Psoas muscle (tissue), 8 donors: ENCODE data around the gene SMTNL1. TPM values are rescaled to one million over a fixed set of nuclear protein-coding genes. Genes with fewer than 3 reads are reported as not detected.

Experiments used
- ATAC-seq, 4 donors: fragments of 200-7000 bp; cut with Tn5 transposase; one replicate each; pipeline ENCODE4 v1.9.1; 2020; ENCODE audit warnings: moderate library complexity in 3 of 4, mild to moderate bottlenecking in 2 of 4
- DNase-seq, 2 donors: peaks; one replicate each; pipeline ENCODE4 v3.0.0-alpha.2; 2020
- H3K27ac ChIP-seq: fragments of 200-600 bp; one replicate; pipeline ENCODE4 v1.8.0; 2022
- H3K27me3 ChIP-seq, 3 donors: fragments of 200-600 bp in 1 of 3; one replicate each; pipeline versions ENCODE4 v1.6.1 to v1.8.0; 2013 to 2022; ENCODE audit warnings: low read length in 2 of 3, mild to moderate bottlenecking in 2 of 3, moderate library complexity in 1 of 3; ENCODE audit not compliant: insufficient read depth in 3 of 3
- H3K36me3 ChIP-seq, 2 donors: fragments of 200-600 bp in 1 of 2; one replicate each; pipeline versions ENCODE4 v1.6.1 to v1.8.0; 2013 to 2022; ENCODE audit warnings: low read depth in 1 of 2, mild to moderate bottlenecking in 1 of 2, moderate library complexity in 1 of 2; ENCODE audit not compliant: insufficient read depth in 1 of 2
- H3K4me1 ChIP-seq: fragments of 200-600 bp; one replicate; pipeline ENCODE4 v1.8.0; 2022
- H3K4me3 ChIP-seq: fragments of 200-600 bp; one replicate; pipeline ENCODE4 v1.8.0; 2022; ENCODE audit warnings: mild to moderate bottlenecking
- H3K9me3 ChIP-seq: fragments of 200-600 bp; one replicate; pipeline ENCODE4 v1.8.0; 2022
- WGBS, 3 donors: extraction: QIAGEN DNeasy Blood & Tissue Kit; methylation state at CpG; one replicate each; pipeline versions ENCODE4 v1.1.6 to v1.1.7; 2013; 5-methylcytosine and 5-hydroxymethylcytosine counted together
- intact Hi-C, 2 donors: fragments of 100-400 bp; cut with DNase I; formaldehyde crosslinking; loops; one replicate each; pipeline versions ENCODE4 v1.11.0 to v1.14.2; 2022
- polyA plus RNA-seq, 3 donors: library from polyadenylated mRNA; stranded (reverse); fragments of 200-250 nt; gene quantifications; one replicate each; pipeline ENCODE4 v1.2.3, GENCODE V29; 2013
- total RNA-seq, 4 donors: library from RNA; stranded (reverse); fragmentation: NEBNext Ultra II Directional in 2 of 4; extraction: Animal tissue kit (Norgen Biotek cat#: 25700) in 2 of 4; gene quantifications; one replicate each; pipeline versions ENCODE4 v1.2.1 to v1.2.4, GENCODE V29; 2021 to 2023
- TF ChIP-seq, protein P1 (sequence below): fragments of 200-600 bp; IDR thresholded peaks from one replicate; pipeline ENCODE4 v1.8.0; 2022; ENCODE audit warnings: antibody characterized with exemption
- donor health status: healthy with polysubstance abuse.
- donor health status: DM: no; HTN: no; CAD: no; lungs with moderate emphysema.
- donor health status: Bipolar disorder and iron deficiency.
- donor health status: healthy.
- donor health status: DM: yes; HTN: yes; CAD: no.
- donor health status: DM: no; HTN: no; CAD: no.
- donor health status: DM: no; HTN: no; CAD: no.
- donor health status: DM: yes; HTN: yes; CAD: no.

Gene SMTNL1
- total and polyA plus RNA-seq, 7 donors: 6.7 to 118 (median 16.1) TPM

GRCh38 chr11:57521116-57521515, 16.3 kb upstream of the SMTNL1 start:
- Histone ChIP-seq H3K27me3 (no peaks in the 10 kb centered on the region), H3K4me1 (peaks cover under 1% of the 10 kb centered on the region), H3K27ac (no peak overlapping the region), H3K9me3 (no peaks in the 10 kb centered on the region), H3K36me3 (peaks cover 0 to 6% of the 10 kb centered on the region in 2 donors), H3K4me3 (no peak overlapping the region)
- 93 to 94% (median 93%) methylated on average over 2 of the region's 2 CpGs for WGBS, 3 donors
- ATAC-seq (no peak), DNase-seq (no peak)
- intact Hi-C loops: no loop called here
- TF ChIP-seq, protein P1, sequence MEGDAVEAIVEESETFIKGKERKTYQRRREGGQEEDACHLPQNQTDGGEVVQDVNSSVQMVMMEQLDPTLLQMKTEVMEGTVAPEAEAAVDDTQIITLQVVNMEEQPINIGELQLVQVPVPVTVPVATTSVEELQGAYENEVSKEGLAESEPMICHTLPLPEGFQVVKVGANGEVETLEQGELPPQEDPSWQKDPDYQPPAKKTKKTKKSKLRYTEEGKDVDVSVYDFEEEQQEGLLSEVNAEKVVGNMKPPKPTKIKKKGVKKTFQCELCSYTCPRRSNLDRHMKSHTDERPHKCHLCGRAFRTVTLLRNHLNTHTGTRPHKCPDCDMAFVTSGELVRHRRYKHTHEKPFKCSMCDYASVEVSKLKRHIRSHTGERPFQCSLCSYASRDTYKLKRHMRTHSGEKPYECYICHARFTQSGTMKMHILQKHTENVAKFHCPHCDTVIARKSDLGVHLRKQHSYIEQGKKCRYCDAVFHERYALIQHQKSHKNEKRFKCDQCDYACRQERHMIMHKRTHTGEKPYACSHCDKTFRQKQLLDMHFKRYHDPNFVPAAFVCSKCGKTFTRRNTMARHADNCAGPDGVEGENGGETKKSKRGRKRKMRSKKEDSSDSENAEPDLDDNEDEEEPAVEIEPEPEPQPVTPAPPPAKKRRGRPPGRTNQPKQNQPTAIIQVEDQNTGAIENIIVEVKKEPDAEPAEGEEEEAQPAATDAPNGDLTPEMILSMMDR: no peak

DNA sequence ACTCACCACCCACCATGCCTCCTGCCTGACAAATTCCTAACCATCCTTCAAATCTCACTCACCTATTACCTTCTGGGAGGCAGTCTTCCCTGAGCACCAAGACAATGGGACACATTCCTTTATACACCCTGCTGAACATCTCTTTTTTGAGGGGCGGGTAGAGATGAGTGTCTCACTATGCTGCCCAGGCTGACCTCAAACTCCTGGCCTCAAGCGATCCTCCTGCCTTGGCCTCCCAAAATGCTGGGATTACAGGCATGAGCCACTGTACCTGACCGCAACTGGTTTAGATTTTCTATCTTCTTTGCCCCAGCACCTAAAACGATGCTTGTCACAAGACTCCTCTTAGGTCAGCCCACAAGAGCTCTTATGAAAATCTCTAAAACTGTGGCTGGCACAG, 14.0 kb upstream of the SMTNL1 start:
- no peaks in the 10 kb centered on the region for H3K4me1 ChIP-seq
- H3K27ac ChIP-seq: no peak overlapping the region
- no peak overlapping the region for H3K4me3 ChIP-seq
- intact Hi-C loops: no loop called here
- WGBS, 3 donors: 88 to 93% (median 89%) methylated on average over 4 of the region's 4 CpGs
- H3K9me3 ChIP-seq: no peaks in the 10 kb centered on the region
- no peak for DNase-seq
- H3K36me3 ChIP-seq: peaks cover 0 to 17% of the 10 kb centered on the region in 2 donors
- TF ChIP-seq, protein P1: no peak
- ATAC-seq: no peak
- no peaks in the 10 kb centered on the region for H3K27me3 ChIP-seq

GRCh38 chr11:57527056-57527631, 10.3 kb upstream of the SMTNL1 start:
- TF ChIP-seq, protein P1: peak; percentile 96
- WGBS, 3 donors: 17 to 19% (median 18%) methylated on average over 7 of the region's 7 CpGs
- intact Hi-C loops: loop anchor here (1.0 to 5.0 kb wide), 6 partner anchors 34 to 180 kb away; no protein-coding TSS in a partner anchor
- no peaks in the 10 kb centered on the region for H3K9me3 ChIP-seq
- H3K4me1 ChIP-seq: peaks cover 15% of the 10 kb centered on the region
- H3K36me3 ChIP-seq: peaks cover 0 to 26% of the 10 kb centered on the region in 2 donors
- no peaks in the 10 kb centered on the region for H3K27me3 ChIP-seq
- H3K27ac ChIP-seq: no peak overlapping the region
- ATAC-seq: peak in 2 of 4 donors; percentile 31 to 39
- DNase-seq: peak; percentile 55 to 79
- no peak overlapping the region for H3K4me3 ChIP-seq

GRCh38 chr11:57529012-57529411, 8.4 kb upstream of the SMTNL1 start:
- H3K4me1 ChIP-seq: peaks cover 15% of the 10 kb centered on the region
- DNase-seq (no peak), ATAC-seq (no peak)
- H3K27ac ChIP-seq: no peak overlapping the region
- peak overlapping the region; percentile 82 for H3K4me3 ChIP-seq
- peaks cover 0 to 26% of the 10 kb centered on the region in 2 donors for H3K36me3 ChIP-seq
- no peaks in the 10 kb centered on the region for H3K27me3 ChIP-seq
- intact Hi-C loops: loop anchor here (5.0 kb wide), 3 partner anchors 52 to 182 kb away; no protein-coding TSS in a partner anchor
- TF ChIP-seq, protein P1: no peak
- no peaks in the 10 kb centered on the region for H3K9me3 ChIP-seq

GRCh38 chr11:57530215-57530595, 7.2 kb upstream of the SMTNL1 start:
- peak overlapping the region; percentile 82 for H3K4me3 ChIP-seq
- DNase-seq: no peak
- H3K36me3 ChIP-seq: peaks cover 0 to 23% of the 10 kb centered on the region in 2 donors
- H3K9me3 ChIP-seq: no peaks in the 10 kb centered on the region
- peaks cover 15% of the 10 kb centered on the region for H3K4me1 ChIP-seq
- no peaks in the 10 kb centered on the region for H3K27me3 ChIP-seq
- TF ChIP-seq, protein P1: no peak
- peak overlapping the region; percentile 86 for H3K27ac ChIP-seq
- intact Hi-C loops: no loop called here
- ATAC-seq: peak in 3 of 4 donors; percentile 1 to 41 (median 5)
- 1 to 4% (median 2%) methylated on average over 17 of the region's 17 CpGs for WGBS, 3 donors
